Measurements from ENCODE around the gene C2CD4C.

DNA sequence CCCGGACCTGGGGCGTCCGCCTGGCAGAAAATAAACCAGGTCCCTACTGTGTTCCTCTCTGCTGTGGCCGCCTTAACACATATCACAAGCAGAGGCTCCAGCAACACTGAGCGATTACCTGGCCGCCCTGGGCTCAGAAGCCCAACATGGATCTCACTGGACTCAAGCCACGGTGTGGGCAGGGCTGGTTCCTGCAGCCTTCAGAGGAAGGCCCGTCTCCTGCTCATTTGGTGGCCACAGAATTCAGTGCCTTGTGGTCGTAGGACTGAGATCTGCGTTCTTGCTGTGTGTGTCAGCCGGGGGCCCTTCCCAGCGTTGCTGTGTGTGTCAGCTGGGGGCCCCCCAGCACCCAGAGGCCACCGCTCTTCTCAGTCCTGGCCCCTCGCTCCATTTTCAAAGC, 30.2 kb downstream of the C2CD4C start:
- TF ChIP-seq, protein P1, sequence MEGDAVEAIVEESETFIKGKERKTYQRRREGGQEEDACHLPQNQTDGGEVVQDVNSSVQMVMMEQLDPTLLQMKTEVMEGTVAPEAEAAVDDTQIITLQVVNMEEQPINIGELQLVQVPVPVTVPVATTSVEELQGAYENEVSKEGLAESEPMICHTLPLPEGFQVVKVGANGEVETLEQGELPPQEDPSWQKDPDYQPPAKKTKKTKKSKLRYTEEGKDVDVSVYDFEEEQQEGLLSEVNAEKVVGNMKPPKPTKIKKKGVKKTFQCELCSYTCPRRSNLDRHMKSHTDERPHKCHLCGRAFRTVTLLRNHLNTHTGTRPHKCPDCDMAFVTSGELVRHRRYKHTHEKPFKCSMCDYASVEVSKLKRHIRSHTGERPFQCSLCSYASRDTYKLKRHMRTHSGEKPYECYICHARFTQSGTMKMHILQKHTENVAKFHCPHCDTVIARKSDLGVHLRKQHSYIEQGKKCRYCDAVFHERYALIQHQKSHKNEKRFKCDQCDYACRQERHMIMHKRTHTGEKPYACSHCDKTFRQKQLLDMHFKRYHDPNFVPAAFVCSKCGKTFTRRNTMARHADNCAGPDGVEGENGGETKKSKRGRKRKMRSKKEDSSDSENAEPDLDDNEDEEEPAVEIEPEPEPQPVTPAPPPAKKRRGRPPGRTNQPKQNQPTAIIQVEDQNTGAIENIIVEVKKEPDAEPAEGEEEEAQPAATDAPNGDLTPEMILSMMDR (IDR thresholded peaks at IDR 0.05), result no peak
- TF ChIP-seq POLR2A (IDR thresholded peaks at IDR 0.05), result no peak
